Fibroblast of skin of right biceps (primary cell): ENCODE results near the gene CLRN2.

Experiments used
- DNase-seq: peaks from one replicate; pipeline ENCODE4 v3.0.0-alpha.2; 2013

The CLRN2 gene, protein sequence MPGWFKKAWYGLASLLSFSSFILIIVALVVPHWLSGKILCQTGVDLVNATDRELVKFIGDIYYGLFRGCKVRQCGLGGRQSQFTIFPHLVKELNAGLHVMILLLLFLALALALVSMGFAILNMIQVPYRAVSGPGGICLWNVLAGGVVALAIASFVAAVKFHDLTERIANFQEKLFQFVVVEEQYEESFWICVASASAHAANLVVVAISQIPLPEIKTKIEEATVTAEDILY

DNA sequence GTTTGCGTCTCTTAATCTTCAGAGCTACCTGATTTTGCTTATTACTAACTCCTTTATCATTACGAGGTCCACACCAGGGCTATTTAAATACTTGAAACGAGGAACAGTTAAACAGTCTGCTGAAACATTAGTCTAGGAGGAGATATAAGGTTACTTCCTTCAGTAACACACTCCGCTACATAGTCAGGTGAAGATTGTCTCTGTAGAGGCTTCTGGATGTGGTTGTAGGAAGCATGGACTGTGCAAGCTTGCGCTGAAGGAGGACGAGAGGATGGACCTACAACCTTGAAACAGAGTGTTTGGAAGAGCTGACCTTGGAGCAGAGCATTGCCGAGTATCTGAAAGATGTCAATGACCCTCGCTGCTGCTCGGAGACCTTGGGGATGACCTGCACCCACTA lies at the start of gene CLRN2:
Gene CLRN2 (plus strand): TSS at position 301 of the 400 bp plus-strand sequence. CDS start 102 bp downstream, outside the sequence.
- DNase-seq: no peak

DNA sequence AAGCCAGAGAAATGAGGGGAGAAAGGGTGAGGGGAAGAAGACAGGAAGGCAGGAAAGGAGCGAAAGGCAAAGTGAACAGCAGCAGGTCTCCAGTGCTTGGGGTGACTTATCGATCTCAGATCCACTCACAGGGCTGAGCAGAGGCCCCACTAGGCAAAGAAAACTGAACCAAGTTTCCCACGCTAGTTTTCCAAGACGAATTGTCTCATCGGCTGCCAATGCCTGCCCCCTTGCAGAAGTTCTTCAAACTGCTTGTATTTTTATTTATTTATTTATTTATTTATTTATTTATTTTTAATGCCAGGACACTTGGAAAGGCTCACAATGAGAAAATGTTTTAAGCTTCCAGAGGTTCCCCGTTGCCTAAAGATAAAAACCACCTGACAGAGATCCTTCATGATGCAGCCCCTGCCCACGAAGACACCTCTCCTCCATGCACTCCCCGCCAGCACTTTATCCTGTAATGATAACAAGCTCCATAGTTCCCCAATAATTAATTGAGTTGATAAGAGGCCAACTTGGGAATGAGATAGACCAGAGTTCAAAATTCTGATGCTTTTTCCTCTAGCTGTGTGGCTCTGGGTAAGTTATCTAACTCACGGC lies 46.2 kb upstream of the CLRN2 start:
- DNase-seq: peak; percentile 45

DNA sequence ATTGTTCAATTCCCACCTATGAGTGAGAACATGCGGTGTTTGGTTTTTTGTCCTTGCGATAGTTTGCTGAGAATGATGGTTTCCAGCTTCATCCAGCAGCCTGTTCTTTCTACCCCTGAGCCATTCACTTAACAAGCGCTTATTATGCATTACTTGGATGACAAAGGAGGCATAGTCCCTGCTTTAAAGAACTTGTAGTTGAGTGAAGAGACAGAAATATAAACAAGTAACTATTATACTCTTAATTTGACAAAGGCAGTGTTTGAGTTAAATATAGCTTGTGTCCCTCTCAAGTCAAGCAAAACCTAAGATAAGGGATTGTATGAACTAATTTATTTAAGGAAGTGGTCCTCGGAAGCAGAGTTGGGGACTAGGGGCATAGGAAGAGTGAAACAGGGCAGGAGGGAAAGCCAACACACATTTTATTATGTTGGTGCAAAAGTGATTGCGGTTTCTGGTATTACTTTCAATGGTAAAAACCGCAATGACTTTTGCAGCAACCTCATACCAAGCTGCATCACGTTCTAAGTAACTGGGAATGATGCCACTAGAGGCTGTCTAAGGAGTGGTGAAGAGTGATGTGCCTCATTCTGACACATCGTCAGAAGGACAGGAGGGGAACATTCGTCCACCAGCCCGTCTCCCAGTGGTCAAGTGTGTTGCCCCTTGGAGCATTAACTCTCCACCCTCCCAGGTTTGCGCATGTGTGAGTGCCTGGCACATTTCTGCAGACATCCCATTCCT lies 44.9 kb upstream of the CLRN2 start:
- peak; percentile 15 for DNase-seq

DNA sequence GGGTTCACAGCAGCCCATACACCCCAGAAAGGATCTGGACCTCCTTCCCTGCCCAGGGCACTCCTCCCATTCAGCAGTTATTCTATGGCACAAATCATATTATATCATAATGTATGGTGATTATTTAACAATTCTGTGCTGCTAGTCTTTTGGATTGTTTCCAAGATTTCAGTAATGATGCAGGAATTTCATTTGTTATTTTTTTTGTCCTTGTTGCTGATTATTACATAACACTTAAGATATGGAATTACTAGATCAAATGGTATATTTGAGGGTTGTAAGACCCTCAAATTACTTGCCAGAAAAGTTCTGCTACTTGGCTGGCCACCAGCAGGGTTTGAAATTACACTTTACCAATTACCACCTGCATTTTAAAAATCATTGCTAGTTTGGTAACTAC lies 39.5 kb upstream of the CLRN2 start:
- DNase-seq: peak; percentile 56

DNA sequence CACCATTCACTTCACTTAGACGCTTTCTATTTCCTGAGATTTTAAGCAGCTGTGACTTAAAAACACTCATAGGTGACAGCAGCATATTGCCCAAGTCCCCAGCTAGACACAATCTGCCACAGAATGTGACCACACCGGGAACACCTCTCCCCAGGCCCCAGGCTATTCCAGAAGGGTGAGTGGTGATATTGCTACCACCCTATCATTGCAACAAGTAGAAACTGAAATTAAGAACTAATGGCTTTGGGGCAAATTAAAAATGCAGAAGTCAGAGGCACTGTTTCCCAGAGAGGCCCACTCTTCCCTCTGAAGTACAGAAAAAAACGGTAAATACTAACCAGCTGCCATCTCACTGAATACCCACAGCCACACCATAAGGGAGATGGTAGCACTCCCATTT lies 38.1 kb upstream of the CLRN2 start:
- DNase-seq: no peak

DNA sequence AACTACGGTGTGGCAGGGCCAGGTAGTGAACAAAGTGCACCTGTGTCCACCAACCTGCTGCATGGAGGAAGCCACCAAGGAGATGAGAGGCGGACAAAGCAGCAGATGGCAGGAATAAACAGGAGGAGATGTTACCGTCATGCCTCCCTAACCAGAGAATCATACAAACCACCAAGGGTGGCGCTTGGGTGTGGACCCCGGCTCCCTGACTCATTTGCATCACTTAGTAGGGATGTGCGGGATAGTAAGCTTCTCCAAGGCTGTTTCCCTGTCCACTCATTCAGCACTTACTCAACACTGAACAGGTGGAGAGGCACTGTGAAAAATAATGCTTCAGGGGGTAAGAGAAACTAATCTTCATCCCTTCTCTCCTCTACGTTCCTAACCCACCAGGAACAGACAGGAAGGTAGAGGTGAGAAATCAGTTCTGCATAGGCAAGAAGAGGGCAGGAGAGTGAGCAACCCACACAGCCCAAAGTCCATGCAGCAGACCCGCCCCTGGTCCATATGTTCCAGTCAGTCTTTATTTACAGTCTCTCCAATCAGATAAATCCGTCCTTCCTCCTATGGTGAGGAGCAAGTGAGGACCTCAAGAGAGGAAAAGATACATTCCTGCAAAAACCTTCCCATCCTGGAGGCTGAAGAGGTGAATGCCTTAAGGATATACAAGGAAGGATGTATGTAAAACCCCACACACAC lies 37.0 kb upstream of the CLRN2 start:
- no peak for DNase-seq

DNA sequence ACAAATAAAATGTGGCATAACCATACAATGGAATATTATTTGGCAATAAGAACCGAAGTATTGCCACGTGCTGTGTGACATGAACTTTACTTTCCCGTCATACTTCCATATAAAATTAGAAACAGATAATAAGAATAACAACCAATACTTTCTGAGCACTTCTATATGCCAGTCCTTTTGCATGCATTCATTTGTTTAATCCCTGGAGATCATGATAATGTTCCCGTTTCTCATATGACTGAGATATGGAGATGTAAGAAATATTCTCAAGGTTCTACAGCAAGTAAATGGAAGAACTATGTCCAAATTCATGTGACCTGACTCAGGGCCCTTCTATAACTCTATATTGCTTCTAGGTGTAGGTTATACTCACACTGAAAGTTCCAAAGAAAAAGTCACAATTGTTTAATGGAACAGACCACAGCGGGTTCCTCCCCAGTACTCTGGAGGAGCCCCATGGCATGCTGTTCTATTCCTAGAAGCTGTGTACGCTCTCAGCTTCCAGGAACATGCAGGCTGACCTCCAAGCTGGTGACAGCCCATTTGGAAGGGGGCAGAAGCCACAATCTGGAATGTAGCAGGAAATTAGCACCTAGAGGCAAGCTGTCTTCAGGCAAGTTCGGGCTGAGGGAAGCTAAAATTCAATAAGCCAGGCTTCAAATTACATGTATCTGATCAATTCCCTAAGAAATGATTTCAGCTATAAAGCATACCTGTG lies 34.6 kb upstream of the CLRN2 start:
- no peak for DNase-seq

DNA sequence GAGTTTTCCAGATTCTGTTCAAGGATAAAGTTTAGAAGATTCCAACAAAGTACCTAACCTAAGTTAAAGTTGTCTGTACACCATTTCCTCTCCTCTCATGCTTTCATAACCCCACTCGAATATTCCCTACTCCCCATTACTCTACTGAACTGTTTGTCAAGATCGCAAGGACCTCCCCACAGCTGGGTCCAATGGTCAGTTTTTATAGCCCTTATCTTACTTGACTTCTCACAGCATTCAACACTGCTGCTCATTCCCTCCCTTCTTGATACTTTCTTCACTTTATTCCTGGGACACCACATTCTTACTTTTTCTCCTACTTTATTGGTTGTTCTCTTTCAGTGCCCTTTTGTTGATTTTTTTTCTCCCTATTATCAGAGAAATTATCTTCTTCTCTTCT lies 34.0 kb upstream of the CLRN2 start:
- DNase-seq: no peak

DNA sequence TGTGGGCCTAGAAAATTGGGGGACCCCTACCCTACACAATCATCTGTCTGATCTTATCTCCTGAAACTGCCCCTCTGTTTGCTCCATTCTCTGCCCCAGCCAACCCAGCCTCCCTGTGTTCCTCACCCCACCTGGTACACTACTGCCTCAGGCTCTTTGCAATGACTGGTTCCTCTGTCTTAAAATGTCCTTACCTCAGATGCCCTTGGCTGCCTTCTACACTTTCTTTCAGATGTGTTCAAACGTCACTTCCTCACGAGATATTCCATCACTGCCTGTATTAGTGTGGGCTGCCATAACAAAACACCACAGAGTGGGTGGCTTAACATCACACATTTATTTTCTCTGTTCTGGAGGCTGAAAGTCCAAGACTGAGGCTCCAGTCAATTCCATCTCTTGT lies 32.2 kb upstream of the CLRN2 start:
- no peak for DNase-seq

DNA sequence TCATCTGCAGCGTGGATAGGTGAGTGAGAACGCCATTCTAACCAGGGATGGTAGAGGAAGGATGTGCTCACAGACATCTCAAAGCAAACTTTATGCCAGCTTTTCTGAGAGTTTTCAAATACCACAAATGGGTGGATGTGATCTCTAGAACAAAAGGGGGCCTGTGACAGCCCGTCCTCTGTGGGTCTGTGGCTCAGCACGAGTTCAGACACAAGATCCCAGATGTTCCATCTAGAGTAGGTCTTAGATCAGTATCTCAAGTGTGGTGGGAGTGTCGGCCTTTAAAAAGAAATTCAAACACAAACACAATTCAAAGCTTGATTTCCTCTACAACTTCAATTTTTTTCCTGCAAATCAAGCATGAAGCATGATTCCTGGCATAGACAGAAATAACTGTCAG lies 25.8 kb upstream of the CLRN2 start:
- DNase-seq: no peak

DNA sequence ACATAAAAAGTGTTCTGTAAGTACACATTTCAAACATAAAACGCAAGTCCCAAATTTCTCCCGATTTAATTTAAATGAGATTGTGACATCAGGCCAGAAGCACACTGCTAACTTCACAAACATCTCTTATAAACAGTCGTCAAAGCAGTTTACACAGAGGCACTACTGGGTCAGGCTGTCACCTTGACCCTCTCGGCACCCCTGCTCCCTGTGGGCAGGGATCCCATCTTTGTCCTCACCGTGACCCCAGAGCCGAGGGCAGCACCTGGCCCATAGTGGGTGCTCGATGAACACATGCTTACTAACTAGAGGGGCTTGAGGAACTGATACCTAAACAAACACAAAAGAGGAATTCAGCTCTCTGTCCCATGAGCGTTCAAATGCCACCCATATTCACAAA lies 25.2 kb upstream of the CLRN2 start:
- DNase-seq: no peak

DNA sequence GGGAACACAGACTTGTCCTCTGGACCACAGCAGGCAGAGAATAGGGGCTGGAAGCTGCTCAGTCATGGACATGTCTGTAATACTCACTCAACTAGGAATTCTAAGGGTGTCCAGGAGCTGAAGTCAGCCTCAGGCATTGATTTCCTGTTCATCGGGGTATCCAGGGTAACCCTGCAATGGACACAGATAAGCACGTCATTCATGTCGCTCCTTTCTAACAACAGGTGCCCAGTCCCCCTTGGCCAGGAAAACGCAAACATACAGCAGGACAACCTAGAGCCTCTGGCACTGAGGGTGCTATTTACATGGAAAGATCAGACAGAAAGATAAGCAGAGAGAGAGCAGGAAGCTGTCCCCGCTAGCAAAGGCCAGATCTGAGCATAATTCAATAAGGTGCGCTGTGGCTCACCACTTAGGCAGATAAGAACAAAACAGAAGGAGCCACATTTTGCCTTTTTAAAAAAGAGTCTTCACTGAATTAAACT lies 24.3 kb upstream of the CLRN2 start:
- no peak for DNase-seq

DNA sequence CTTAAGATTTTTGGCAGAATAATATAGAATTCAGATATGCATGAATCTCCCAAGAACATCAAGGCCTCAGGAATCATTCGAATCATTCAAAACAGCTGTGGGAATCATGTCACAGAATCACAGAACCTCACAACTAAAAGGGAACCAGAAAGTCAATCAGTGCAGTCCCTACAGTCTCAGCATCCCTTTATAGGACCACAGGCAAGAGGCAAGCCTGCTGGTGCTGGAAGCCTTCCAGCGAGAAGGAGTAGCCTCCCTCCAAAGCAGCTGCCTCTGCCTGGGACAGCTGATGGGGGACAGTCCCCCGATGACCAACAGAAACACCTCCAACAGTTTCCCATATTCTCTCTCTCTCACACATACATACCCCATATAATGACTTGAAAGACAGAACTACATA lies 23.8 kb upstream of the CLRN2 start:
- no peak for DNase-seq

DNA sequence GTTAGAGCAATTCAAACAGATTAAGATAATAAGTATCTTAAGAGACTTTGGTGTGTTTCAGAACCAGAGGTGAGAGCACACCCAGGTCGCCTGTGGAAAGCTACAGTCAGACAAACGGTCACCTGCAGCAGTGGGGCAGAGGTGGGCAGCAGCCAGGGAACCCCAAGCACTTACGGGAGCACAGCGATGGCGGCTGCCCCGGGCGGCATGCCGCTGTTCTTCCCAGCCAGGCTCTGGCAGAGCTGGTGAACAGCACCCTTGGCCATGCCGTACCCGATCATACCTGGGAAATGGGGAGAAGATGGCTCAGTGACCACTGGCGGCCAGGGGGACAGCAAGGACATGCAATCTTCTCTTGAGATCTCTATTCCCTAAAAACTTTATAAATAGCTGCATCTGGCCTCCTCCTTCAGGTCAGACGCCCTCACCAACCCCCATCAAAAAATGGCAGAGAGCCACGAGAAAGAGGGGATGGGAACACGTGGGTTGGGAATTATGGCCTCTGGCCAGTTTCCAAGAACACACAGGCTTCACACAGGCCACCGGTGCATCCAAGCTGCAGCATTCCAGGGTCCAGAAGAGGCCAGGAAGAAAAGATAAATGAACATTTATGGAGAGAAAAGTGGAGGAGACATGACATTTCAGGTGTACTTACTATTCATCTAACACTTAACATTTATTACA lies 22.8 kb upstream of the CLRN2 start:
- DNase-seq: peak; percentile 54

DNA sequence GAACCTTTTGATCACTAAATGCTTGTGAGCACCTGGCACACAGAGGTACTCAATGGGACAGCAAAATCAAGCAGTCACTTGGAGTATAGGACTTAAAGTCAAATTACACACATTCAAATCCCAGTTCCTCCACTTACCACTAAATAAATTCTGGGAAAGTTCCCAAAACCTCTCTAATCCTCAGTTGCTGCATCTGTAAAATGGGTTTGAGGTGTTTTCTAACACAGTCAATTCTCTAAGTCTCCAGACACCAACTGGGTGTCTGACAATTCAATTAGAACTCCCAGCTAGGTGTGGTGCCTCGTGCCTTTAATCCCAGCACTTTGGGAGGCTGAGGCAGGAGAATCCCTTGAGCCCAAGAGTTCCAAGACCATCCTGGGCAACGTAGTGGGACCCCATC lies 22.1 kb upstream of the CLRN2 start:
- no peak for DNase-seq

DNA sequence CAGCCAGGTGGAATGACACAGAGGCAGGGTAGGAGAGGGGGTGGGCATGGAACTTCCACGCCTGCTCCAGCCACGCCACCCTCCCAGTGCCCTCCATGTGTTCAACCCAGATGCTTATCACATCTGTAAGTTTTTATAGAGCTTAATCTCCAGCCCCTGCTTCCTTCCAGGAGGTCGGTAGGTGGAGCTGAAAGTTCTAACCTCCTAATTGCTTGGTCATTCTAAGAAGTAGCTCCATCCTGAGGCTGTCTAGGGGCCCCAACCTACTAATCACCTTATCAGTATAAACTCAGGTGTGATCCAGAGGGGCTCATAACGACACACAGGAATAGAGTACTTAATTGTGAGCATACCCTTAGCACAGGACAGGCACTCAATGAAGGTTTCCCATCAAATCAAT lies 21.3 kb upstream of the CLRN2 start:
- no peak for DNase-seq

DNA sequence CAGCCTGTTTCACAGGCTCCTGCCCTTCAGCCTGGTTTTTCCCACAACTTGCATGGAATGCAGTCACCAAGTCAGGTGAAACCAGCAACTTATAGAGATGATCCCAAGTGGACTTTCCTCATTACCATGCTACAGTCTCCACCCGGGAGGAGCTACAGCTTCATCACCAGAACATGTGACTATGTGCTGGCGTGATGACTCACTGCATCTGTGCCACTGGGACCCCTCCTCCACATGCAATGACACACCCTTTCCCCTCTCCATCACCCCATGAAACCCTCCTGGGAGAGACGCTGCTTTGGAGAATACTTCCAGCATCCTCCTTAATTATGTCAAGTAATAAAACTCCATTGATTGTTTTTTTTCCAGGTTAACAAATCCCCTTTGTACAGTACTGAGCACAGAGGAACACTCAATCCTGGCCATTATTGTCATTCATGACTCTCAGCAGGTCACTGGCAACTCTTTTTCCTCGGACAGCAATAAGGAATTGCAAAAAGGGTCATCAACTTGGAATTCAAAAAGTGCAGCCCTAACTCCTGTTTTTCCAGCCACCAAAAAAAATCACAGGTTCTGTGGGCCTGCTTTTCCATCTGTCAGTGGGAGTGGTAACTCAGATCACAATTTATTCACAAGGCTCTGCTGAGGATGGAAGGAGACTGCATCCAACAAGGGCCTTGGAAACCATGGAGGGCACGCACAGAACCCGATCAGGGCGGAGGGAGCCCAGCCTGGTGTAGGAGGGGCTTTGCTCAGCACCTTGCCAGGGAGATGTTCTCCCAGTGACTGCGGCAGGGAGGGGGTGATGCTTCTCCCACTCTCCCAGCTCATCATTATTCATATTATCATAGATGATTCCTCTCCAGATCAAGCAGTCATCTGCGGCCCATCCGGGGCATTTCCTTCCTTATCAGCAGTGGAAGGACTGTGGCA lies 20.4 kb upstream of the CLRN2 start:
- DNase-seq: peak; percentile 84

DNA sequence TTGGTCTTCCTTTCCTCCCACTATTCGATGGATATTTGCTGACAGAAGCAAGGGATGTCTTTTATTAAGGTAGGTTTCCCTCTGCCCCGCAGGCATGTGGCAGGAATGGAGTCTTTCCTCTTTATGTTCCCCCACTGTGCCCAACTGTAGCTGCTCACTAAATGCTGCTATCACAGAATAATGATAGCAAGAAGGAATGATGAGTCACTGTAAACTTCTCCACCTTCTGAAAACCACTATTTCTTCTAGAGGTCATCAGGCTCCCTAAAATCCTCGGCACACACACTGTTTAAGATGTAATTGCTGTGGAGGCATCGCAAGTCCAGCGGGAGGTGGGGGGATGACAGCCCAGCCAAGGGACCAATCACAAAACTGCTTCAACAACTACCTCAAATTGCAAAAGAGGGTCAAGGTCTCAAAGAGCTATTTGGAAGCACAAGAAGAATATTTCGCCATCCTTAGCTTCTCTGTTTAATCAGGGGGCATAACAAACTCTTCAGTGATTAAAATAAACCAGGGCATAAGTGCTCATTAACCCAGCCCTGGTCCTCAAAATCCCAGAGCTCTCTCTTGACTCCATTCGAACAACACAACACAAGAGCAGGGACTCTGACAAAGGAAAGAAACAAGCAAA lies 17.0 kb upstream of the CLRN2 start:
- no peak for DNase-seq

DNA sequence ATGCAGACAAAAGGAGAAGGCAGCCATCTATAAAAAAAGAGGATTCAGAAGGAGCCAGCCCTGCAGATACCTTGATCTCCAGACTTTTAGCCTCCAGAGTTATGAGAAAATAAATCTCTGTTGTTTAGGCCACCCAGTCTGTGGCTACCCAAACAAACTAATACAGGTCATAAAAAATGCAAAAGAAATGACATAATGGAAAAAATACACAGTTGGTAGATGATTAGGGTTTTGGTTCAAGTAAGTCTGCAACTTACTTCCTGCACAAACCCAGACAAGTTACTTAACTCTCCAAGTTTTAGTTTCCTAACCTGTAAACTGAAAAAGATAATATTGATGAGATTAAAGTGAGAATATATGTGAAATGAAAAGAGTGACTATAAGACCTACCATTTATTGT lies 14.4 kb upstream of the CLRN2 start:
- DNase-seq: no peak

DNA sequence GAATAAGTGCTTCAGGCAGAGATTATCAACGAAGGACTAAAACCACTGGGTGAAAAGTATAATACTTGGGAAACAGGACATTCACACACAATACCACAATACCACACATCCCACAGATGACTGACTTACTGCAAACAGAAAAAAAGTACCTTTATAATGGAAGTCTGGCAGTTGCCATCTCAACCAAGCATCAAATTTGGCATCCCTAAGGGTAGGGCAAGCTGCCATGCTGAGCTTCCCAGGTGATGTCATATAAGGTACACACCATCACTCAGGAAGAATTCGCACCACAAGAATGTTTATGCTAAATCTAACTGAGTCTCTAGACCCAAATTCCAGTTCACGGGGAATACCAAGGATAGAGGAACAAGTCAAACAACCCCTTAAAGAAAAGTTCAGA lies 12.2 kb upstream of the CLRN2 start:
- peak; percentile 47 for DNase-seq

DNA sequence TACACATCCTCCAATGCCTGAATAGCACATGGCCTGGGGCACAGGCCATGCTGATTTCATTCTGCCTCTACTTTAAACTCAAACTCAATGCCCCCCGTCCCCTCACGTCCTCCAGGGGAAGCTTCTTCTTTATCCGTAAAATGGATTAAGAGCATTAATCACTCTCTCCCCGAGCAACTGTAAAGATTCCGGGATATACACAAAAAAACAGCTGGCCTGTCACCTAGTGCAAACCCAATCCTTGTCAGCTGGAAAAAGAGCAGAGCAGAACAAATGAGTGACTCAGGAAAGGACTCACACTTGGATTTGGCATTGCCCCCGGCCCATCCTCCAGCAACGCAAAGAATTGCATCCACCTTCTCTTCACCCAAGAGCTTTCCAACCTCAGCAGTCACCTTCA lies 10.9 kb upstream of the CLRN2 start:
- no peak for DNase-seq
